ENCODE measurements around the gene PDCD1LG2.

Gene PDCD1LG2

GRCh38 chr9:5514617-5515260 lies 4.4 kb downstream of the PDCD1LG2 start:
- Histone ChIP-seq H3K36me3 (ENCODE audit: control insufficient read depth, low read depth, low read length) (no peaks in the 10 kb centered on the region), H3K4me1 (ENCODE audit: control insufficient read depth, low read depth, low read length) (peaks cover 12% of the 10 kb centered on the region), H3K27ac (ENCODE audit: low read length) (no peak overlapping the region), H3K27me3 (ENCODE audit: control insufficient read depth, insufficient read depth, low read length) (no peaks in the 10 kb centered on the region), H3K9me3 (ENCODE audit: control insufficient read depth, low read depth, low read length) (no peaks in the 10 kb centered on the region), H3K4me3 (ENCODE audit: low read length) (no peak overlapping the region), H3K9ac (ENCODE audit: low read length) (no peak overlapping the region)

GRCh38 chr9:5515261-5515650 lies 4.9 kb downstream of the PDCD1LG2 start:
- Histone ChIP-seq H3K36me3 (ENCODE audit: control insufficient read depth, low read depth, low read length) (no peaks in the 10 kb centered on the region), H3K9me3 (ENCODE audit: control insufficient read depth, low read depth, low read length) (no peaks in the 10 kb centered on the region), H3K27me3 (ENCODE audit: control insufficient read depth, insufficient read depth, low read length) (no peaks in the 10 kb centered on the region), H3K9ac (ENCODE audit: low read length) (no peak overlapping the region), H3K4me3 (ENCODE audit: low read length) (no peak overlapping the region), H3K27ac (ENCODE audit: low read length) (no peak overlapping the region), H3K4me1 (ENCODE audit: control insufficient read depth, low read depth, low read length) (peaks cover 12% of the 10 kb centered on the region)

- H3K4me3 ChIP-seq (ENCODE audit: low read length), result no peak overlapping the region
- no peak overlapping the region for H3K27ac ChIP-seq (ENCODE audit: low read length)
- H3K9ac ChIP-seq (ENCODE audit: low read length), result no peak overlapping the region
- no peaks in the 10 kb centered on the region for H3K27me3 ChIP-seq (ENCODE audit: control insufficient read depth, insufficient read depth, low read length)
- H3K36me3 ChIP-seq (ENCODE audit: control insufficient read depth, low read depth, low read length), result no peaks in the 10 kb centered on the region
- H3K9me3 ChIP-seq (ENCODE audit: control insufficient read depth, low read depth, low read length), result no peaks in the 10 kb centered on the region
- peaks cover 12% of the 10 kb centered on the region for H3K4me1 ChIP-seq (ENCODE audit: control insufficient read depth, low read depth, low read length)
Measured at GRCh38 chr9:5516453-5517220, 6.3 kb downstream of the PDCD1LG2 start.

DNA sequence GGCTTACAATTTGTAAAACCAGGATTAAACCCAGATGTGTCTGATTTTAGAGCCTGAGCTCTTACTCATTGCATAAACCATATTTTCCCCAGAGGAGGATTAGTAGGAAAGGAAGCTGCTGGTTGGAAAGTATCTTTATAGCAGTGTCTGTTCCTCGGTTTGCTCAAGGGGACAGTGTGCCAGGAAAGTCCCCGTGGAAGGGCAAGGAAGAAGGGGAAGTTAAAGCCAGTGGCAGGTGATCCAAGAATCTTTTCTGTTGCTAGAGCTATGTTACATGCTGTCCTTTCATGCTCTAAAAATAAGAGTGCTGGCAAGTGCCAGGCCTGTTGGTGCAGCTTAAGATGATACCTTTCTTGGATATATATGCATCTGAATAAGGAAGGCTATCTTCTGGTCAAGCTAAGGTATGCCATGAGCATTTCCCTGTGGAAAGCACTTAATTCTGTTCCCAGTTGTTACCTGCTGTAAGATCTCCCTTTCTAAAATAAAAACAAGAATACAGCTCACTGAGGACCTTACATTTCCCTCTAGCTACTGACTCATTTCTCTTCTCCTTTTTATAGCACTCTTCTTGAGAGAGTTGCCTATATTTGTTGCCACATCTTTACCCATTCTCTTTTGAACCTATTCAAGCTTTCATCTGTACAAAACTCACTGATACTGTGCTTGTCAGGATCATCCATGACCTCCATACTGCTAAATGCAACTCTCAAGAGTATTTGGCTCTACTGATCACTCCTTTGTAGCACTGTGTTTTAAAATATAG lies 8.0 kb downstream of the PDCD1LG2 start:
- no peaks in the 10 kb centered on the region for H3K9me3 ChIP-seq (ENCODE audit: control insufficient read depth, low read depth, low read length)
- H3K36me3 ChIP-seq (ENCODE audit: control insufficient read depth, low read depth, low read length), result no peaks in the 10 kb centered on the region
- no peak overlapping the region for H3K27ac ChIP-seq (ENCODE audit: low read length)
- no peak overlapping the region for H3K9ac ChIP-seq (ENCODE audit: low read length)
- no peaks in the 10 kb centered on the region for H3K27me3 ChIP-seq (ENCODE audit: control insufficient read depth, insufficient read depth, low read length)
- no peak overlapping the region for H3K4me3 ChIP-seq (ENCODE audit: low read length)
- H3K4me1 ChIP-seq (ENCODE audit: control insufficient read depth, low read depth, low read length), result peaks cover 12% of the 10 kb centered on the region

GRCh38 chr9:5518937-5519319 lies 8.6 kb downstream of the PDCD1LG2 start:
- no peaks in the 10 kb centered on the region for H3K27me3 ChIP-seq (ENCODE audit: control insufficient read depth, insufficient read depth, low read length)
- H3K9ac ChIP-seq (ENCODE audit: low read length), result no peak overlapping the region
- no peak overlapping the region for H3K4me3 ChIP-seq (ENCODE audit: low read length)
- peaks cover 12% of the 10 kb centered on the region for H3K4me1 ChIP-seq (ENCODE audit: control insufficient read depth, low read depth, low read length)
- no peak overlapping the region for H3K27ac ChIP-seq (ENCODE audit: low read length)
- no peaks in the 10 kb centered on the region for H3K9me3 ChIP-seq (ENCODE audit: control insufficient read depth, low read depth, low read length)
- H3K36me3 ChIP-seq (ENCODE audit: control insufficient read depth, low read depth, low read length), result no peaks in the 10 kb centered on the region

- H3K9ac ChIP-seq (ENCODE audit: low read length), result no peak overlapping the region
- no peak overlapping the region for H3K4me3 ChIP-seq (ENCODE audit: low read length)
- H3K27ac ChIP-seq (ENCODE audit: low read length), result no peak overlapping the region
- H3K27me3 ChIP-seq (ENCODE audit: control insufficient read depth, insufficient read depth, low read length), result no peaks in the 10 kb centered on the region
- peaks cover 5% of the 10 kb centered on the region for H3K4me1 ChIP-seq (ENCODE audit: control insufficient read depth, low read depth, low read length)
- no peaks in the 10 kb centered on the region for H3K9me3 ChIP-seq (ENCODE audit: control insufficient read depth, low read depth, low read length)
- no peaks in the 10 kb centered on the region for H3K36me3 ChIP-seq (ENCODE audit: control insufficient read depth, low read depth, low read length)
Measured at GRCh38 chr9:5524090-5524489, 13.8 kb downstream of the PDCD1LG2 start.

DNA sequence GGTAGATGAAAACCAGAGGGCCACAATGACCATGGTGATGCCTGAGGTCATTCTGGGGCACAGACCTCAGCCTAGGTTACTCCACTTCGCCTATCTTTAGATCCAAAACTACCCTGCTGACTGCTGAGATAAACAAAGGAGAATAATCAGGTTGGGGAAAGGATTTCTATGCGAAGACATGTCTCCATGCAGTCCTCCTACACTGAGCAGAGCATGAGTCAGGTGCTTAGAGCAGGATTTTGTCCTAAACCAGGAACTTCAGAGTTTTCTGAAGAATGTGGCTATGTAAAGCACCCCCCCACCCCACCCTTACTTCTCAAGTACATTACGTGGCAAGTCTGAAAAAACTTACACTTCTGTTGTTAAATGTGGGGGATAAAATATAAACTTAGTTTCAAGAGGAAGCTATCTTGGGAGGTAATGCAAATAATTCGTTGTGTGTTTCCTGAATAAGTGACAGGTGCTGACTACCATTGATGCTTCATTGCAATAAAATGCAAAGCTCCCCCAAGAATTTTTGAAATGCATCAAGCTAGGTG lies 19.4 kb downstream of the PDCD1LG2 start:
- H3K9ac ChIP-seq (ENCODE audit: low read length), result no peak overlapping the region

GRCh38 chr9:5531101-5531882 lies 21.0 kb downstream of the PDCD1LG2 start:
- no peak overlapping the region for H3K4me3 ChIP-seq (ENCODE audit: low read length)
- no peak overlapping the region for H3K27ac ChIP-seq (ENCODE audit: low read length)
- no peak overlapping the region for H3K9ac ChIP-seq (ENCODE audit: low read length)
- H3K36me3 ChIP-seq (ENCODE audit: control insufficient read depth, low read depth, low read length), result no peaks in the 10 kb centered on the region
- no peaks in the 10 kb centered on the region for H3K9me3 ChIP-seq (ENCODE audit: control insufficient read depth, low read depth, low read length)
- no peaks in the 10 kb centered on the region for H3K4me1 ChIP-seq (ENCODE audit: control insufficient read depth, low read depth, low read length)
- no peaks in the 10 kb centered on the region for H3K27me3 ChIP-seq (ENCODE audit: control insufficient read depth, insufficient read depth, low read length)

More for the DNA sequence above, 19.4 kb downstream of the PDCD1LG2 start:
- H3K4me3 ChIP-seq (ENCODE audit: low read length), result no peak overlapping the region
- H3K27ac ChIP-seq (ENCODE audit: low read length), result no peak overlapping the region
- no peaks in the 10 kb centered on the region for H3K4me1 ChIP-seq (ENCODE audit: control insufficient read depth, low read depth, low read length)
- H3K27me3 ChIP-seq (ENCODE audit: control insufficient read depth, insufficient read depth, low read length), result no peaks in the 10 kb centered on the region
- no peaks in the 10 kb centered on the region for H3K9me3 ChIP-seq (ENCODE audit: control insufficient read depth, low read depth, low read length)
- H3K36me3 ChIP-seq (ENCODE audit: control insufficient read depth, low read depth, low read length), result no peaks in the 10 kb centered on the region

- no peak overlapping the region for H3K27ac ChIP-seq (ENCODE audit: low read length)
Measured at GRCh38 chr9:5532306-5532705, 22.0 kb downstream of the PDCD1LG2 start.

DNA sequence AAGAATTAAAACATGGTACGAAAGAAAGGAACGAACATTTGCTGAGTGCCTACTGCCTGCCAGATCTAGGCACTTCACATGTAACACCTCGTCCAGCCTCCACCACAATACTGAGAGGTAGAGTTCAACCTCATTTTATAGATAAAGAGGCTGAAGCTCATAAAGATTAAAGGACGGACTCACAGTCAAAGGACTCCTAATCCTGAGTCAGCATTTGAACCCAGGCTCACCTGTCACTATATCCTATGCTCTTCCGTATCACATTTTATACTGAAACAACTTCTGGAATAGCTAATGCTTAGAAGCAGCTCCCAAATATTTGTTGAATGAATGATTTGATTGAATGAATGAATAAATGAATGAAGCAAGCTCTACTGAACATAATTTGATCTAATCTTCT lies 22.5 kb downstream of the PDCD1LG2 start:
- Histone ChIP-seq H3K4me1 (ENCODE audit: control insufficient read depth, low read depth, low read length) (no peaks in the 10 kb centered on the region), H3K4me3 (ENCODE audit: low read length) (no peak overlapping the region), H3K9ac (ENCODE audit: low read length) (no peak overlapping the region), H3K36me3 (ENCODE audit: control insufficient read depth, low read depth, low read length) (no peaks in the 10 kb centered on the region), H3K9me3 (ENCODE audit: control insufficient read depth, low read depth, low read length) (no peaks in the 10 kb centered on the region), H3K27ac (ENCODE audit: low read length) (no peak overlapping the region), H3K27me3 (ENCODE audit: control insufficient read depth, insufficient read depth, low read length) (no peaks in the 10 kb centered on the region)

More at GRCh38 chr9:5532306-5532705, 22.0 kb downstream of the PDCD1LG2 start:
- Histone ChIP-seq H3K4me1 (ENCODE audit: control insufficient read depth, low read depth, low read length) (no peaks in the 10 kb centered on the region), H3K36me3 (ENCODE audit: control insufficient read depth, low read depth, low read length) (no peaks in the 10 kb centered on the region), H3K27me3 (ENCODE audit: control insufficient read depth, insufficient read depth, low read length) (no peaks in the 10 kb centered on the region), H3K9me3 (ENCODE audit: control insufficient read depth, low read depth, low read length) (no peaks in the 10 kb centered on the region), H3K4me3 (ENCODE audit: low read length) (no peak overlapping the region), H3K9ac (ENCODE audit: low read length) (no peak overlapping the region)

GRCh38 chr9:5536684-5537083 lies 26.4 kb downstream of the PDCD1LG2 start:
- Histone ChIP-seq H3K27ac (ENCODE audit: low read length) (no peak overlapping the region), H3K4me1 (ENCODE audit: control insufficient read depth, low read depth, low read length) (no peaks in the 10 kb centered on the region), H3K9me3 (ENCODE audit: control insufficient read depth, low read depth, low read length) (no peaks in the 10 kb centered on the region)

More at GRCh38 chr9:5536684-5537083, 26.4 kb downstream of the PDCD1LG2 start:
- Histone ChIP-seq H3K9ac (ENCODE audit: low read length) (no peak overlapping the region), H3K27me3 (ENCODE audit: control insufficient read depth, insufficient read depth, low read length) (no peaks in the 10 kb centered on the region), H3K36me3 (ENCODE audit: control insufficient read depth, low read depth, low read length) (no peaks in the 10 kb centered on the region), H3K4me3 (ENCODE audit: low read length) (no peak overlapping the region)

Data from iPS-18a (cell line).